NCI-H748 treated with DMSO at 0.1 percent for 48 hours (cell line): Measurements from ENCODE around the gene HOXB5.

Experiments
- DNase-seq: peaks from one replicate; lab custom pipeline; 2025; lab: John Stamatoyannopoulos, UW

Gene HOXB5

GRCh38 chr17:48601539-48602425 lies 8.2 kb upstream of the HOXB5 start:
- no peak for DNase-seq

- no peak for DNase-seq
Measured at GRCh38 chr17:48601207-48601538, 7.6 kb upstream of the HOXB5 start.

- no peak for DNase-seq
Measured at GRCh38 chr17:48600244-48601098, 6.9 kb upstream of the HOXB5 start.

GRCh38 chr17:48599354-48599753 lies 5.8 kb upstream of the HOXB5 start:
- DNase-seq = no peak

GRCh38 chr17:48598736-48599135 lies 5.2 kb upstream of the HOXB5 start:
- DNase-seq = no peak

GRCh38 chr17:48597778-48598631 lies 4.4 kb upstream of the HOXB5 start:
- DNase-seq = peak; percentile 25

GRCh38 chr17:48597528-48597777 lies 3.9 kb upstream of the HOXB5 start:
- no peak for DNase-seq

- no peak for DNase-seq
Measured at GRCh38 chr17:48596735-48597527, 3.4 kb upstream of the HOXB5 start.

- DNase-seq = no peak
Measured at GRCh38 chr17:48596000-48596734, 2.6 kb upstream of the HOXB5 start.

GRCh38 chr17:48595278-48595999 lies 1.9 kb upstream of the HOXB5 start:
- DNase-seq = no peak

- DNase-seq = no peak
Measured at GRCh38 chr17:48594538-48595277, 1.1 kb upstream of the HOXB5 start.

- peak; percentile 79 for DNase-seq
Measured at GRCh38 chr17:48593840-48594537, 410 bp upstream of the HOXB5 start.

GRCh38 chr17:48592577-48592976 lies 1.0 kb downstream of the HOXB5 start:
- DNase-seq = no peak

GRCh38 chr17:48592057-48592514 lies 1.5 kb downstream of the HOXB5 start:
- DNase-seq = no peak

- no peak for DNase-seq
Measured at GRCh38 chr17:48591255-48592056, 2.1 kb downstream of the HOXB5 start.

- DNase-seq = no peak
Measured at GRCh38 chr17:48590607-48591161, 2.9 kb downstream of the HOXB5 start.

GRCh38 chr17:48589831-48590606 lies 3.6 kb downstream of the HOXB5 start, which contains the start of gene HOXB3:
HOXB3 (minus strand) TSS chr17:48590241; CDS start chr17:48552474, 37,767 bp downstream.
- no peak for DNase-seq
